Activated naive CD4-positive, alpha-beta T cell treated with anti-CD3 and anti-CD28 coated beads for 36 hours (primary cell): Measurements from ENCODE around the gene TMEM255A. TPM values are rescaled to one million over a fixed set of nuclear protein-coding genes. Genes with fewer than 3 reads are reported as not detected.

ENCODE experiments used
- CTCF ChIA-PET: fragments of 350-600 bp; sonication (Branson Sonifier 250); formaldehyde crosslinking; loops from one replicate; lab custom pipeline; 2021; ENCODE audit warnings: antibody characterized with exemption; lab: Charles Lee
- DNase-seq: peaks from one replicate; pipeline ENCODE4 v3.0.0-alpha.2; 2020
- H3K27ac Mint-ChIP-seq: one replicate; pipeline ENCODE4 v1.8.0; 2021; ENCODE audit warnings: mild to moderate bottlenecking, mixed read lengths
- H3K27me3 Mint-ChIP-seq: one replicate; pipeline ENCODE4 v1.8.0; 2021; ENCODE audit warnings: low read depth, mixed read lengths
- H3K36me3 Mint-ChIP-seq: one replicate; pipeline ENCODE4 v1.8.0; 2021; ENCODE audit warnings: low read depth, mixed read lengths
- H3K4me1 Mint-ChIP-seq: one replicate; pipeline ENCODE4 v1.8.0; 2021; ENCODE audit warnings: low read depth, mixed read lengths
- H3K4me3 Mint-ChIP-seq: one replicate; pipeline ENCODE4 v1.8.0; 2021; ENCODE audit warnings: mild to moderate bottlenecking, moderate library complexity, mixed read lengths
- H3K9me3 Mint-ChIP-seq: one replicate; pipeline ENCODE4 v1.8.0; 2021; ENCODE audit warnings: mixed read lengths
- intact Hi-C: fragments of 100-400 bp; cut with micrococcal nuclease; formaldehyde crosslinking; loops from one replicate; pipeline ENCODE4 v1.15.1; 2023
- total RNA-seq, 2 experiments: library from RNA; stranded (reverse); gene quantifications; one replicate each; pipeline ENCODE4 v1.2.3, GENCODE V29; 2021

TMEM255A gene
- total RNA-seq, 2 experiments from 2014 or later, result not detected

GRCh38 chrX:120251471-120252011 is 59.7 kb downstream of the TMEM255A start:
- intact Hi-C loops, result loop anchor here (2.0 kb wide), 2 partner anchors 309 to 381 kb away; partner anchors contain the start of genes CUL4B, NDUFA1 and RNF113A
- CTCF ChIA-PET, result interaction anchor here (1.0 to 2.5 kb wide), 4 partner anchors 21 to 58 kb away, joined by 3 to 8 read pairs (median 4); no protein-coding TSS in a partner anchor
- peak; percentile 33 for DNase-seq
- H3K27ac Mint-ChIP-seq, result peak overlapping the region; percentile 83
- H3K27me3 Mint-ChIP-seq, result no peaks in the 10 kb centered on the region
- no peaks in the 10 kb centered on the region for H3K9me3 Mint-ChIP-seq
- peaks cover 19% of the 10 kb centered on the region for H3K36me3 Mint-ChIP-seq
- peak overlapping the region; percentile 89 for H3K4me3 Mint-ChIP-seq
- peaks cover 28% of the 10 kb centered on the region for H3K4me1 Mint-ChIP-seq

- intact Hi-C loops, result loop anchor here (1.0 to 2.0 kb wide), 6 partner anchors 19 to 380 kb away; partner anchors contain the start of genes CUL4B, NDUFA1, NKAP and RNF113A
- H3K27ac Mint-ChIP-seq, result peak within 1 kb of the TSS; percentile 96
These were observed 60.6 kb downstream of the TMEM255A start, which contains the start of gene ZBTB33 for GRCh38 chrX:120250522-120251271. Gene ZBTB33 (plus strand): TSS chrX:120250812. CDS start chrX:120253416, 2,604 bp downstream.

GRCh38 chrX:120244735-120245498 is 66.3 kb downstream of the TMEM255A start:
- Mint-ChIP-seq H3K4me3 (peak overlapping the region; percentile 88), H3K27me3 (no peaks in the 10 kb centered on the region), H3K27ac (peak overlapping the region; percentile 82), H3K4me1 (peaks cover 23% of the 10 kb centered on the region), H3K9me3 (no peaks in the 10 kb centered on the region), H3K36me3 (no peaks in the 10 kb centered on the region)
- DNase-seq, result peak; percentile 75
- intact Hi-C loops, result loop anchor here (2.0 to 5.0 kb wide), 2 partner anchors 32 to 1062 kb away; no protein-coding TSS in a partner anchor
- CTCF ChIA-PET, result no interaction called here

More at GRCh38 chrX:120250522-120251271, 60.6 kb downstream of the TMEM255A start, which contains the start of gene ZBTB33:
- peak within 1 kb of the TSS; percentile 89 for H3K4me3 Mint-ChIP-seq
- H3K9me3 Mint-ChIP-seq, result no peaks in the 10 kb centered on the region
- CTCF ChIA-PET, result interaction anchor here (0.6 to 2.5 kb wide), 7 partner anchors 13 to 59 kb away, joined by 3 to 8 read pairs (median 3); no protein-coding TSS in a partner anchor
- peaks cover 22% of the 10 kb centered on the region for H3K4me1 Mint-ChIP-seq
- peaks cover 18% of the 10 kb centered on the region for H3K36me3 Mint-ChIP-seq
- DNase-seq, result peak; percentile 92
- no peaks in the 10 kb centered on the region for H3K27me3 Mint-ChIP-seq

- Mint-ChIP-seq H3K9me3 (no peaks in the 10 kb centered on the region), H3K4me1 (peaks cover 23% of the 10 kb centered on the region), H3K4me3 (peak overlapping the region; percentile 88), H3K36me3 (no peaks in the 10 kb centered on the region), H3K27ac (peak overlapping the region; percentile 82), H3K27me3 (no peaks in the 10 kb centered on the region)
- intact Hi-C loops, result loop anchor here (2.0 kb wide), 1 partner anchor 32 kb away; no protein-coding TSS in a partner anchor
- CTCF ChIA-PET, result no interaction called here
- DNase-seq, result no peak
These were observed 66.9 kb downstream of the TMEM255A start for GRCh38 chrX:120244395-120244734.

- no peak overlapping the region for H3K27ac Mint-ChIP-seq
- CTCF ChIA-PET, result no interaction called here
- peaks cover 2% of the 10 kb centered on the region for H3K36me3 Mint-ChIP-seq
- peaks cover 19% of the 10 kb centered on the region for H3K4me1 Mint-ChIP-seq
- DNase-seq, result no peak
- no peaks in the 10 kb centered on the region for H3K9me3 Mint-ChIP-seq
- intact Hi-C loops, result no loop called here
- no peak overlapping the region for H3K4me3 Mint-ChIP-seq
- no peaks in the 10 kb centered on the region for H3K27me3 Mint-ChIP-seq
These were observed 68.4 kb downstream of the TMEM255A start for GRCh38 chrX:120242813-120243212.

GRCh38 chrX:120238933-120239332 is 72.3 kb downstream of the TMEM255A start:
- Mint-ChIP-seq H3K4me3 (no peak overlapping the region), H3K4me1 (peaks cover 16% of the 10 kb centered on the region), H3K27me3 (no peaks in the 10 kb centered on the region), H3K9me3 (no peaks in the 10 kb centered on the region), H3K36me3 (peaks cover 2% of the 10 kb centered on the region), H3K27ac (no peak overlapping the region)
- DNase-seq, result no peak
- CTCF ChIA-PET, result interaction anchor here (0.8 kb wide), 1 partner anchor 70 kb away, joined by 3 read pairs; no protein-coding TSS in a partner anchor
- intact Hi-C loops, result no loop called here

- H3K27ac Mint-ChIP-seq, result no peak overlapping the region
- no peak for DNase-seq
- no peaks in the 10 kb centered on the region for H3K27me3 Mint-ChIP-seq
- peaks cover 2% of the 10 kb centered on the region for H3K36me3 Mint-ChIP-seq
- peaks cover 3% of the 10 kb centered on the region for H3K4me1 Mint-ChIP-seq
- CTCF ChIA-PET, result no interaction called here
- no peak overlapping the region for H3K4me3 Mint-ChIP-seq
- intact Hi-C loops, result no loop called here
- no peaks in the 10 kb centered on the region for H3K9me3 Mint-ChIP-seq
These were observed 74.4 kb downstream of the TMEM255A start for GRCh38 chrX:120236687-120237479.

GRCh38 chrX:120235284-120235683 is 76.0 kb downstream of the TMEM255A start:
- CTCF ChIA-PET, result no interaction called here
- Mint-ChIP-seq H3K36me3 (peaks cover 2% of the 10 kb centered on the region), H3K4me3 (no peak overlapping the region)

GRCh38 chrX:120228187-120228908 is 82.9 kb downstream of the TMEM255A start:
- Mint-ChIP-seq H3K27me3 (no peaks in the 10 kb centered on the region), H3K27ac (no peak overlapping the region), H3K4me3 (no peak overlapping the region), H3K4me1 (no peaks in the 10 kb centered on the region), H3K9me3 (no peaks in the 10 kb centered on the region), H3K36me3 (peaks cover 1% of the 10 kb centered on the region)
- intact Hi-C loops, result no loop called here
- CTCF ChIA-PET, result interaction anchor here (1.0 to 1.2 kb wide), 2 partner anchors 14 to 15 kb away, joined by 4 to 8 read pairs; no protein-coding TSS in a partner anchor
- no peak for DNase-seq

More at GRCh38 chrX:120235284-120235683, 76.0 kb downstream of the TMEM255A start:
- Mint-ChIP-seq H3K4me1 (no peaks in the 10 kb centered on the region), H3K27ac (no peak overlapping the region), H3K27me3 (no peaks in the 10 kb centered on the region), H3K9me3 (no peaks in the 10 kb centered on the region)
- intact Hi-C loops, result no loop called here
- no peak for DNase-seq

- Mint-ChIP-seq H3K27me3 (no peaks in the 10 kb centered on the region), H3K9me3 (no peaks in the 10 kb centered on the region), H3K4me3 (no peak overlapping the region), H3K4me1 (no peaks in the 10 kb centered on the region), H3K36me3 (peaks cover 1% of the 10 kb centered on the region), H3K27ac (no peak overlapping the region)
- CTCF ChIA-PET, result interaction anchor here (3.6 kb wide), 1 partner anchor 11 kb away, joined by 13 read pairs; no protein-coding TSS in a partner anchor
- intact Hi-C loops, result no loop called here
- DNase-seq, result no peak
These were observed 86.9 kb downstream of the TMEM255A start for GRCh38 chrX:120224388-120224787.

GRCh38 chrX:120223374-120223773 is 87.9 kb downstream of the TMEM255A start:
- intact Hi-C loops, result no loop called here
- Mint-ChIP-seq H3K27me3 (no peaks in the 10 kb centered on the region), H3K27ac (no peak overlapping the region), H3K4me1 (no peaks in the 10 kb centered on the region), H3K36me3 (no peaks in the 10 kb centered on the region), H3K4me3 (no peak overlapping the region), H3K9me3 (no peaks in the 10 kb centered on the region)
- DNase-seq, result no peak
- CTCF ChIA-PET, result interaction anchor here (3.6 kb wide), 1 partner anchor 10 kb away, joined by 13 read pairs; no protein-coding TSS in a partner anchor
